KOPT-K1 (cell line): ENCODE data around the gene KLK4.
"Not testable (repeated sequence)": the region's sequence is repeated elsewhere in the genome, so short reads cannot be mapped to it uniquely, and the experiment has no call there.

Source experiments
- H3K27ac ChIP-seq: fragments of 200-600 bp; sonication (generic); 2 replicates; pipeline ENCODE4 v1.5.1; 2016; ENCODE audit warnings: antibody characterized with exemption, mild to moderate bottlenecking, low read depth, low read length; ENCODE audit not compliant: poor library complexity, severe bottlenecking
- H3K36me3 ChIP-seq: fragments of 200-600 bp; sonication (generic); 2 replicates; pipeline ENCODE4 v1.5.1; 2017; ENCODE audit warnings: antibody characterized with exemption, mild to moderate bottlenecking, low read length, moderate library complexity; ENCODE audit not compliant: insufficient read depth
- H3K9me3 ChIP-seq: fragments of 200-600 bp; sonication (generic); 2 replicates; pipeline ENCODE4 v1.5.1; 2017; ENCODE audit warnings: antibody characterized with exemption, low read length, mild to moderate bottlenecking; ENCODE audit not compliant: insufficient read depth, poor library complexity, severe bottlenecking

KLK4 gene

DNA sequence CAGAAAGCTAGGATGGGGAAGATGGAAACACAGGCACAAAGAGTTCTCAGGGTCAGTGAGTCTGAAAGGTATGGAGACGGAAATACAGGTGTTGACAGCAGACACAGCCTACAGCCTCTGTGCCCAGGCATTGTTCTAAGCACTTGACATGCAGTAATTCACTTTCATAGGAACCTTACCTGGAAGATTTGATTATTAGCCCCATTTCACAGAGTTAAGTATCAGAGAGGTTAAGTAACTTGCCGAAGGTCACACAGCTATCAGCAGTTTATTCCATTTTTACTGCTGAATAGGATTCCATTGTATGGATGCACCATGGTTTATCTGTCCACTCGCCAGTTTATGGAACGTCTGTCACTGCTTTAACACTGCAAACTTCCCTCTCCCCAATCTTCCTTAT, 13.2 kb downstream of the KLK4 start:
- Histone ChIP-seq H3K9me3 (no peaks in the 10 kb centered on the region), H3K36me3 (no peaks in the 10 kb centered on the region), H3K27ac (no peak overlapping the region)

DNA sequence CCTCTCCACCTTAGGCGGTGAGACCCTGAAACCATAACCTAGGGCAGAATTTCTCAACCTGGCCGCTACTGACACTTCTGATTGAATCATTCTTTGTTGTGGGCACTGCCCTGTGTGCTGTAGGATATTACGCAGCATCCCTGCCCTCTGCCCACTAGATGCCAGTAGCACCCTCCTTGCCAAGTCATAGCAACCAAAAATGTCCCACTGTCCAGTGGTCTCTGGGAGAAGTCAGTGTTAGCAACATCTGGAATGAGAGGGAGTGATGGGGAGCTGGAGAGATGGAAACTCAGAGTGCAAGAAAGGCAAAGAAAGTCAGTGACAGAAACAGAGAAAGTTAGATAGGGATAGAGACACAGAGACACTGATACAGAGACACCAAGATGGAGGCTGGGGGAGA, 13.6 kb downstream of the KLK4 start:
- H3K27ac ChIP-seq: no peak overlapping the region
- no peaks in the 10 kb centered on the region for H3K36me3 ChIP-seq
- no peaks in the 10 kb centered on the region for H3K9me3 ChIP-seq

GRCh38 chr19:50897191-50897607, 14.0 kb downstream of the KLK4 start:
- Histone ChIP-seq H3K36me3 (no peaks in the 10 kb centered on the region), H3K9me3 (no peaks in the 10 kb centered on the region), H3K27ac (no peak overlapping the region)

GRCh38 chr19:50896591-50897190, 14.5 kb downstream of the KLK4 start:
- Histone ChIP-seq H3K9me3 (no peaks in the 10 kb centered on the region), H3K27ac (no peak overlapping the region), H3K36me3 (no peaks in the 10 kb centered on the region)

DNA sequence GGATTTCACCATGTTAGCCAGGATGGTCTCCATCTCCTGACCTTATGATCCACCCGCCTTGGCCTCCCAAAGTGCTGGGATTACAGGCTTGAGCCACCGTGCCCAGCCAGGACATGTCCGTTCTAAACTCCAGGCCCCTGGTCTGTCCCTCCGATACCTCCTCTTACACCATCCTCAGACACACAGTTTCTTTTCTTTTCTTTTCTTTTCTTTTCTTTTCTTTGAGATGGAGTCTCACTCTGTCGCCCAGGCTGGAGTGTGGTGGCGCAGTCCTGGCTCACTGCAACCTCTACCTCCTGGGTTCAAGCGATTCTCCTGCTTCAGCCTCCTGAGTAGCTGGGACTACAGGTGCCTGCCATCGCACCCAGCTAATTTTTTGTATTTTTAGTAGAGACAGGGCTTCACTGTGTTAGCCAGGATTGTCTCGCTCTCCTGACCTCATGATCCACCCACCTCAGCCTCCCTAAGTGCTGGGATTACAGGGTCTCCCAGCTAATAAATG, 15.1 kb downstream of the KLK4 start:
- not testable (repeated sequence) for H3K9me3 ChIP-seq, H3K27ac ChIP-seq, H3K36me3 ChIP-seq

- Histone ChIP-seq H3K27ac (no peak overlapping the region), H3K36me3 (no peaks in the 10 kb centered on the region), H3K9me3 (no peaks in the 10 kb centered on the region)
These were observed 16.5 kb downstream of the KLK4 start for GRCh38 chr19:50894478-50895356.

- H3K27ac ChIP-seq: no peak overlapping the region
These were observed 18.0 kb downstream of the KLK4 start for GRCh38 chr19:50893047-50893736.

GRCh38 chr19:50891253-50891625, 20.0 kb downstream of the KLK4 start:
- Histone ChIP-seq H3K36me3 (no peaks in the 10 kb centered on the region), H3K27ac (no peak overlapping the region), H3K9me3 (no peaks in the 10 kb centered on the region)

More at GRCh38 chr19:50893047-50893736, 18.0 kb downstream of the KLK4 start:
- no peaks in the 10 kb centered on the region for H3K36me3 ChIP-seq
- H3K9me3 ChIP-seq: no peaks in the 10 kb centered on the region

GRCh38 chr19:50890422-50891252, 20.6 kb downstream of the KLK4 start:
- Histone ChIP-seq H3K9me3 (no peaks in the 10 kb centered on the region), H3K36me3 (no peaks in the 10 kb centered on the region), H3K27ac (no peak overlapping the region)

DNA sequence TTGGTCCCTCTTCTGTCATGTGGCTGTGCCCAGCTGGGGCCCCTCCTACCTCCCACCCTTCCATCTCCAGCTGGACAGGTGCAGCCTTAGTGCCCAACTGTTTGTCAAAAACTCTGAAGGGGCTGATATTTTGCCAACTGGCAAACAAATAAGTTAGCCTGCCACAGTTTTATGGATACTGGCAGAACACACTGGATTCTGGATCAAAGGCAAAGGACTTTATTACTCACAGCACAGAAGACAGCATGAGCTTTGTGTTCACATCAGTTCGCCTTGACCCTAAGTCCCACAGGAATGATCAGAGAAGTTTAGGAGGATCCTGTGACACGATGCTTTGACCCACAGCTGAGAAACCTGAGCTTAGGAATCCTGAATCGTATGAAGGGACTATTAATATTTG, 21.6 kb downstream of the KLK4 start:
- Histone ChIP-seq H3K36me3 (no peaks in the 10 kb centered on the region), H3K27ac (no peak overlapping the region)

DNA sequence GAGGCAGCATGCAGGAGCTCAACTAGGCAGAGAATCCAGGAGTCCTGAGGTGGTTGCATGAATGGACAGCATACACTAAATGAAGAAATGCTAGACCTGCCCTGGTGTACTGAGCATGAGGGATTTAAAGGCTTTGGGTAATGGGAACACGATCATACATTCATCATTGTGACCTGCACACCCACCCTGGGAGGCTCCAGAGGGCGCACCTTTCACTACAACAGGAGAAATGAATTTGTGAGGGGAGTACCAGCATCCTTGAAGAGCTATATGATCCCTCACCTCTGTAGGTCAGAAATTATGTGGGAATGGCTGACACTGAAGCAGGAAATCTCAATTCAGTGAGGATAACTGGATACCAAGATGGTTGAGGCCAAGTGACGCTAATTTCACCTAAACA, 29.0 kb downstream of the KLK4 start:
- H3K27ac ChIP-seq: no peak overlapping the region
- no peaks in the 10 kb centered on the region for H3K9me3 ChIP-seq
- H3K36me3 ChIP-seq: no peaks in the 10 kb centered on the region

More for the DNA sequence above, 21.6 kb downstream of the KLK4 start:
- no peaks in the 10 kb centered on the region for H3K9me3 ChIP-seq

DNA sequence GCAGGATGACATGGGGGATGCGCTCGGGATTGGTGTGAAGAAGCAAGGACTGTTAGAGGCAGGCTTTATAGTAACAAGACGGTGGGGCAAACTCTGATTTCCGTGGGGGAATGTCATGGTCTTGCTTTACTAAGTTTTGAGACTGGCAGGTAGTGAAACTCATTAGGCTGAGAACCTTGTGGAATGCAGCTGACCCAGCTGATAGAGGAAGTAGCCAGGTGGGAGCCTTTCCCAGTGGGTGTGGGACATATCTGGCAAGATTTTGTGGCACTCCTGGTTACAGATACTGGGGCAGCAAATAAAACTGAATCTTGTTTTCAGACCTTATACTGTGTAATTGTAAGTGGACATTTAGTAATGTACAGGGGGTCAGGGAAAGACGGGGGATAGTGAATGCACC, 31.0 kb downstream of the KLK4 start:
- no peaks in the 10 kb centered on the region for H3K9me3 ChIP-seq
- no peaks in the 10 kb centered on the region for H3K36me3 ChIP-seq
- H3K27ac ChIP-seq: no peak overlapping the region

DNA sequence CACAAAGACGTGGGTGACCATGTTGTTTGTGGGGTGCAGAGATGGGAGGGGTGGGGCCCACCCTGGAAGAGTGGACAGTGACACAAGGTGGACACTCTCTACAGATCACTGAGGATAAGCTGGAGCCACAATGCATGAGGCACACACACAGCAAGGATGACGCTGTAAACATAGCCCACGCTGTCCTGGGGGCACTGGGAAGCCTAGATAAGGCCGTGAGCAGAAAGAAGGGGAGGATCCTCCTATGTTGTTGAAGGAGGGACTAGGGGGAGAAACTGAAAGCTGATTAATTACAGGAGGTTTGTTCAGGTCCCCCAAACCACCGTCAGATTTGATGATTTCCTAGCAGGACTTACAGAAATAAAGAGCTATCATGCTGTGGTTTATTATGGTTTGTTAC, 32.3 kb downstream of the KLK4 start:
- Histone ChIP-seq H3K36me3 (no peaks in the 10 kb centered on the region), H3K27ac (no peak overlapping the region), H3K9me3 (no peaks in the 10 kb centered on the region)

DNA sequence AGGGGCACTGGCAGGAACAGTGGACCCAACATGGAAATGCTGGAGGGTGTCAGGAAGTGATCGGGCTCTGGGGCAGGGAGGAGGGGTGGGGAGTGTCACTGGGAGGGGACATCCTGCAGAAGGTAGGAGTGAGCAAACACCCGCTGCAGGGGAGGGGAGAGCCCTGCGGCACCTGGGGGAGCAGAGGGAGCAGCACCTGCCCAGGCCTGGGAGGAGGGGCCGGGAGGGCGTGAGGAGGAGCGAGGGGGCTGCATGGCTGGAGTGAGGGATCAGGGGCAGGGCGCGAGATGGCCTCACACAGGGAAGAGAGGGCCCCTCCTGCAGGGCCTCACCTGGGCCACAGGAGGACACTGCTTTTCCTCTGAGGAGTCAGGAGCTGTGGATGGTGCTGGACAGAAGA, 33.9 kb downstream of the KLK4 start:
- no peaks in the 10 kb centered on the region for H3K9me3 ChIP-seq
- no peaks in the 10 kb centered on the region for H3K36me3 ChIP-seq
- no peak overlapping the region for H3K27ac ChIP-seq

DNA sequence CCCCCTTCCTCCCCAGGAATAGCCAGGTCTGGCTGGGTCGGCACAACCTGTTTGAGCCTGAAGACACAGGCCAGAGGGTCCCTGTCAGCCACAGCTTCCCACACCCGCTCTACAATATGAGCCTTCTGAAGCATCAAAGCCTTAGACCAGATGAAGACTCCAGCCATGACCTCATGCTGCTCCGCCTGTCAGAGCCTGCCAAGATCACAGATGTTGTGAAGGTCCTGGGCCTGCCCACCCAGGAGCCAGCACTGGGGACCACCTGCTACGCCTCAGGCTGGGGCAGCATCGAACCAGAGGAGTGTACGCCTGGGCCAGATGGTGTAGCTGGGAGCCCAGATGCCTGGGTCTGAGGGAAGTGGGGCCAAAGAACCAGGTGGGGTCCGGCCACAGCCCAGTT, 34.7 kb downstream of the KLK4 start:
- H3K27ac ChIP-seq: no peak overlapping the region

More for the DNA sequence above, 34.7 kb downstream of the KLK4 start:
- H3K36me3 ChIP-seq: no peaks in the 10 kb centered on the region
- H3K9me3 ChIP-seq: no peaks in the 10 kb centered on the region
